MCF 10A (cell line): ENCODE data around the gene SNX21. TPM values are rescaled to one million over a fixed set of nuclear protein-coding genes. Genes with fewer than 3 reads are reported as not detected.

Experiments used
- BruUV-seq: library from RNA; stranded (reverse); fragments of 400-500 nt; replicated peaks from 2 replicates; lab custom pipeline; 2021; lab: Mats Ljungman, UMichigan
- CTCF ChIA-PET: fragments of 300-600 bp; sonication (Branson Sonifier 250); formaldehyde crosslinking; extraction: SDS; loops from one replicate; lab custom pipeline; 2021; ENCODE audit warnings: antibody characterized with exemption, inconsistent platforms; lab: Yijun Ruan, JAX
- POLR2A ChIA-PET: fragments of 300-600, 350-650 bp; sonication (Branson Sonifier 250); formaldehyde crosslinking; extraction: SDS; loops from one replicate; lab custom pipeline; 2020; ENCODE audit warnings: antibody characterized with exemption, inconsistent platforms; lab: Yijun Ruan, JAX
- DNase-seq: peaks from one replicate; pipeline ENCODE4 v3.0.0-alpha.2; 2018; ENCODE audit not compliant: unreplicated experiment
- H3K27ac Mint-ChIP-seq: one replicate; pipeline ENCODE4 v1.8.0; 2022; ENCODE audit warnings: mild to moderate bottlenecking, low read depth, mixed read lengths; ENCODE audit not compliant: unreplicated experiment
- H3K27me3 Mint-ChIP-seq: one replicate; pipeline ENCODE4 v1.8.0; 2022; ENCODE audit warnings: mixed read lengths; ENCODE audit not compliant: insufficient read depth, unreplicated experiment
- H3K36me3 Mint-ChIP-seq: one replicate; pipeline ENCODE4 v1.8.0; 2022; ENCODE audit warnings: mild to moderate bottlenecking, moderate library complexity, mixed read lengths; ENCODE audit not compliant: insufficient read depth, unreplicated experiment
- H3K4me1 Mint-ChIP-seq: one replicate; pipeline ENCODE4 v1.8.0; 2022; ENCODE audit warnings: mixed read lengths; ENCODE audit not compliant: insufficient read depth, unreplicated experiment
- H3K4me3 Mint-ChIP-seq: one replicate; pipeline ENCODE4 v1.8.0; 2022; ENCODE audit warnings: mild to moderate bottlenecking, moderate library complexity, mixed read lengths; ENCODE audit not compliant: unreplicated experiment
- H3K9me3 Mint-ChIP-seq: one replicate; pipeline ENCODE4 v1.8.0; 2022; ENCODE audit warnings: mixed read lengths; ENCODE audit not compliant: unreplicated experiment
- intact Hi-C: fragments of 100-400 bp; cut with micrococcal nuclease; formaldehyde crosslinking; loops from 2 replicates; pipeline ENCODE4 v1.14.1; 2022
- total RNA-seq: library from RNA; stranded (reverse); gene quantifications from 2 replicates; pipeline ENCODE4 v1.2.3, GENCODE V29; 2022
- TF ChIP-seq, protein P1 (sequence below): fragments of 200-600 bp; IDR thresholded peaks from one replicate; pipeline ENCODE4 v1.8.0; 2022; ENCODE audit warnings: antibody characterized with exemption, mild to moderate bottlenecking; ENCODE audit not compliant: unreplicated experiment

Gene SNX21
- total RNA-seq, 1 experiment from 2014 or later: 8.5 TPM

GRCh38 chr20:45886590-45887345, 53.2 kb downstream of the SNX21 start:
- Mint-ChIP-seq H3K9me3 (no peaks in the 10 kb centered on the region), H3K27me3 (no peaks in the 10 kb centered on the region), H3K4me1 (peaks cover 13% of the 10 kb centered on the region), H3K27ac (peak overlapping the region; percentile 42), H3K4me3 (no peak overlapping the region), H3K36me3 (peaks cover 11% of the 10 kb centered on the region)
- TF ChIP-seq, protein P1, sequence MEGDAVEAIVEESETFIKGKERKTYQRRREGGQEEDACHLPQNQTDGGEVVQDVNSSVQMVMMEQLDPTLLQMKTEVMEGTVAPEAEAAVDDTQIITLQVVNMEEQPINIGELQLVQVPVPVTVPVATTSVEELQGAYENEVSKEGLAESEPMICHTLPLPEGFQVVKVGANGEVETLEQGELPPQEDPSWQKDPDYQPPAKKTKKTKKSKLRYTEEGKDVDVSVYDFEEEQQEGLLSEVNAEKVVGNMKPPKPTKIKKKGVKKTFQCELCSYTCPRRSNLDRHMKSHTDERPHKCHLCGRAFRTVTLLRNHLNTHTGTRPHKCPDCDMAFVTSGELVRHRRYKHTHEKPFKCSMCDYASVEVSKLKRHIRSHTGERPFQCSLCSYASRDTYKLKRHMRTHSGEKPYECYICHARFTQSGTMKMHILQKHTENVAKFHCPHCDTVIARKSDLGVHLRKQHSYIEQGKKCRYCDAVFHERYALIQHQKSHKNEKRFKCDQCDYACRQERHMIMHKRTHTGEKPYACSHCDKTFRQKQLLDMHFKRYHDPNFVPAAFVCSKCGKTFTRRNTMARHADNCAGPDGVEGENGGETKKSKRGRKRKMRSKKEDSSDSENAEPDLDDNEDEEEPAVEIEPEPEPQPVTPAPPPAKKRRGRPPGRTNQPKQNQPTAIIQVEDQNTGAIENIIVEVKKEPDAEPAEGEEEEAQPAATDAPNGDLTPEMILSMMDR: no peak
- no TSS peak for BruUV-seq
- intact Hi-C loops: loop anchor here (10.0 kb wide), 1 partner anchor 52 kb away; the partner anchor contains the start of gene SNX21
- no peak for DNase-seq
- POLR2A ChIA-PET: interaction anchor here (0.8 to 6.0 kb wide), 2 partner anchors 30 to 63 kb away, joined by 3 to 24 read pairs; partner anchors contain the start of genes ACOT8 and ZSWIM3
- CTCF ChIA-PET: no interaction called here

DNA sequence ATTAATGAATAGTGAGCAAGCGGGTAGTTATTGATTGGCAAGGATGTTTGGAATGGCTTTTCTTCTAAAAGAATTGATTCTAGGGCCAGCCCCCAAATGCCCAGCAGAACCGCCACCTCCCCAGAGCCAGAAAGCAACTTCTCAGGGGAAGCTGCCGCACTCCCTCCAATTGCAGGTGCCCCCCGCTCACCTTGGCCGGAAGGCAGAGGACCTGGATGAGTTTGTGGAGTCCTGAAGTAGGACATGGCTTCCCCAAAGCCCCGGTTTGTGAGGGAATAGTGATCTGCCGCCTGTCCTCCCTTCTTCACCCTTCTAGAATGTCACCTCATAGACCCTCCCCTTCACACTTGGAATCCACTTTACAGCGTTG, 53.7 kb downstream of the SNX21 start, which contains the start of gene SPATA25:
TSS of gene SPATA25 (minus strand) at position 277 of the 370 bp plus-strand sequence. CDS start at position 245, 32 bp downstream.
- no peaks in the 10 kb centered on the region for H3K9me3 Mint-ChIP-seq
- TF ChIP-seq, protein P1: no peak
- H3K4me1 Mint-ChIP-seq: peaks cover 13% of the 10 kb centered on the region
- ChIA-PET POLR2A (interaction anchor here (6.0 kb wide), 1 partner anchor 30 kb away, joined by 24 read pairs; the partner anchor contains the start of genes ACOT8 and ZSWIM3), CTCF (no interaction called here)
- no peak within 1 kb of the TSS for H3K4me3 Mint-ChIP-seq
- no TSS peak for BruUV-seq
- peak within 1 kb of the TSS; percentile 42 for H3K27ac Mint-ChIP-seq
- intact Hi-C loops: loop anchor here (10.0 kb wide), 1 partner anchor 53 kb away; the partner anchor contains the start of gene SNX21
- DNase-seq: no peak
- peaks cover 11% of the 10 kb centered on the region for H3K36me3 Mint-ChIP-seq
- H3K27me3 Mint-ChIP-seq: no peaks in the 10 kb centered on the region

GRCh38 chr20:45888681-45889080, 55.1 kb downstream of the SNX21 start:
- Mint-ChIP-seq H3K4me3 (no peak overlapping the region), H3K4me1 (peaks cover 12% of the 10 kb centered on the region), H3K36me3 (peaks cover 11% of the 10 kb centered on the region), H3K9me3 (no peaks in the 10 kb centered on the region), H3K27ac (no peak overlapping the region), H3K27me3 (no peaks in the 10 kb centered on the region)
- intact Hi-C loops: loop anchor here (10.0 kb wide), 1 partner anchor 54 kb away; the partner anchor contains the start of gene SNX21
- ChIA-PET POLR2A (interaction anchor here (5.0 to 6.0 kb wide), 2 partner anchors 32 to 46 kb away, joined by 24 to 58 read pairs; partner anchors contain the start of genes ACOT8, PCIF1 and ZSWIM3), CTCF (interaction anchor here (0.8 to 6.0 kb wide), 2 partner anchors 26 to 89 kb away, joined by 3 to 22 read pairs; no protein-coding TSS in a partner anchor)
- TF ChIP-seq, protein P1: no peak
- DNase-seq: no peak
- no TSS peak for BruUV-seq
